HG03442 (cell line): ENCODE measurements around the gene IL6.

Experiments
- ATAC-seq: cut with Tn5 transposase; IDR thresholded peaks from one replicate; pipeline ENCODE4 v1.9.1; 2021; ENCODE audit warnings: mild to moderate bottlenecking, moderate library complexity; ENCODE audit not compliant: unreplicated experiment

The IL6 gene

GRCh38 chr7:22726345-22726906 lies 574 bp upstream of the IL6 start:
- peak; percentile 80 for ATAC-seq

- no peak for ATAC-seq
These were observed 675 bp downstream of the IL6 start for GRCh38 chr7:22727714-22728035.

DNA sequence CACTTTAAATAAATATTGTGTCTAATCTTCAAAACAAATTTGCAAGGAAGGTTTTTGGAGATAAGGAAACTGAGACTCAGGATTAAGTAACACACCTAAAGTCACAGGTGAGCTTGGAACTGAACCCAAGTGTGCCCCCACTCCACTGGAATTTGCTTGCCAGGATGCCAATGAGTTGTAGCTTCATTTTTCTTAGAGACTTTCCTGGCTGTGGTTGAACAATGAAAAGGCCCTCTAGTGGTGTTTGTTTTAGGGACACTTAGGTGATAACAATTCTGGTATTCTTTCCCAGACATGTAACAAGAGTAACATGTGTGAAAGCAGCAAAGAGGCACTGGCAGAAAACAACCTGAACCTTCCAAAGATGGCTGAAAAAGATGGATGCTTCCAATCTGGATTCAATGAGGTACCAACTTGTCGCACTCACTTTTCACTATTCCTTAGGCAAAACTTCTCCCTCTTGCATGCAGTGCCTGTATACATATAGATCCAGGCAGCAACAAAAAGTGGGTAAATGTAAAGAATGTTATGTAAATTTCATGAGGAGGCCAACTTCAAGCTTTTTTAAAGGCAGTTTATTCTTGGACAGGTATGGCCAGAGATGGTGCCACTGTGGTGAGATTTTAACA lies 1.5 kb downstream of the IL6 start:
- ATAC-seq: no peak

- ATAC-seq: no peak
These were observed 2.3 kb downstream of the IL6 start for GRCh38 chr7:22729180-22729825.

DNA sequence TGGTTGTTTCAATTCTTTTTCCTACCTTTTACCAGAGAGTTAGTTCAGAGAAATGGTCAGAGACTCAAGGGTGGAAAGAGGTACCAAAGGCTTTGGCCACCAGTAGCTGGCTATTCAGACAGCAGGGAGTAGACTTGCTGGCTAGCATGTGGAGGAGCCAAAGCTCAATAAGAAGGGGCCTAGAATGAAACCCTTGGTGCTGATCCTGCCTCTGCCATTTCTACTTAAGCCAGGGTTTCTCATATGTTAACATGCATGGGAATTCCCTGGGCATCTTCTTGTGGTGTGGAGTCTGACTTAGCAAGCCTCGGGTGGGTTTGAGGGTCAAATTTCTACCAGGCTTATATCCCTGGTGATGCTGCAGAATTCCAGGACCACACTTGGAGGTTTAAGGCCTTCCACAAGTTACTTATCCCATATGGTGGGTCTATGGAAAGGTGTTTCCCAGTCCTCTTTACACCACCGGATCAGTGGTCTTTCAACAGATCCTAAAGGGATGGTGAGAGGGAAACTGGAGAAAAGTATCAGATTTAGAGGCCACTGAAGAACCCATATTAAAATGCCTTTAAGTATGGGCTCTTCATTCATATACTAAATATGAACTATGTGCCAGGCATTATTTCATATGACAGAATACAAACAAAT lies 3.2 kb downstream of the IL6 start:
- no peak for ATAC-seq

GRCh38 chr7:22730921-22731654 lies 4.1 kb downstream of the IL6 start:
- no peak for ATAC-seq

- no peak for ATAC-seq
These were observed 4.8 kb downstream of the IL6 start for GRCh38 chr7:22731766-22732165.

DNA sequence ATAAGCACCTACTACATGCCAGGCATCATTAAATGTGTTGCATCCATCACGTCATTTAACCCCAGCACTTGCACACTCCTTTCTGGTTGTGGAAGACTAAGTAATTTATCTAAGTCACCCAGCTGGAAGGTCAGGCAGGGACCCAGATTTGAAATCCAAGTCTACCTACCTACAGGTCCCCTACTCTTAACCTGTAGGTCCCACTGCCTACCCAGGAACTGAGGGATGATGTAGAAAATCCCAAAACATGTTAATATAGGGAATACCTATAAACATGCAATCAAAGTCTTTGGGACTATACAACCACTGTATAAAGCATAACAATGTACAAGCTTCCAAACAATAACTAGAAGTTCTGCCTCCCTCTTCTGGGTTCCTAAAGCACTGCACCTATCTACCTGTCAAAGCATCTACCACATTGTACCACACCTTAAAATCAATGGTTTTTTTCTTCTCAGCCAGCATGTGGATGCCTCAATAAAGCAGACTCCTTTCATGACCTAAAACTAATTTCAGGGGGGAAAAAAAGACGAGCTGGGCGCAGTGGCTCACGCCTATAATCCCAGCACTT lies 5.6 kb downstream of the IL6 start:
- ATAC-seq: no peak

- no peak for ATAC-seq
These were observed 6.8 kb downstream of the IL6 start for GRCh38 chr7:22733761-22734160.

- ATAC-seq: no peak
These were observed 16.0 kb downstream of the IL6 start for GRCh38 chr7:22743014-22743413.

GRCh38 chr7:22751341-22751740 lies 24.3 kb downstream of the IL6 start:
- no peak for ATAC-seq

DNA sequence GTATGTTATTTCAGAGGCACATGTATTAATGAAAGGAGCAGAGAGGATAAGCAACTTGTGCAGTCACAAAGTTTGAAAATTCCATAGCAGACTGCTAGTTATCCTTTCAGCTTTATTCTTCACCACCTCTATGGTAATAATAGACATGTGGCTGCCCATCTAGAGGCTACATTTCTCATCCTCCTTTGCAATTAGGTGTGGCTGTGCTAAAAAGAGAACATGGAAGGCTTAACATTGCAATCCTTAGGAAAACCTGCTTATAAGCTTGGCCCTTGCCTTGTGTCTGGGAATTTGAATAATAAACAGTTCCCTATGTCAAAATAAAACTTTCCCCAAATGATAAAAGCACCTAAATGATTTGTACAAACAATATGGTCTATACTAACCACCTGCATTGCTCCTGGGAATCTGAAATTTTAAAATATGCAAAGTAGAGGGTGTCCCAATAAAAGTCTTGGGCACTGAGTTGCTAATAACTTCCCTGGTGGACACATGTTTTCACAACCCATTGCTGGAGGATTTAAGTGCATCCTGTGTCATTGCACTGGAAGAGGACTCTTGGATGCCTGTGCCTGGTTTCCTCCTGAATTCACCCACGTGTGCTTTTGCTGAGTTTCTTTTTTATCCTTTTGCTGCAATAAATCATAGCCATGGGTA lies 30.5 kb downstream of the IL6 start:
- ATAC-seq: no peak

GRCh38 chr7:22758576-22758975 lies 31.6 kb downstream of the IL6 start:
- no peak for ATAC-seq

- no peak for ATAC-seq
These were observed 32.7 kb downstream of the IL6 start for GRCh38 chr7:22759721-22760120.

DNA sequence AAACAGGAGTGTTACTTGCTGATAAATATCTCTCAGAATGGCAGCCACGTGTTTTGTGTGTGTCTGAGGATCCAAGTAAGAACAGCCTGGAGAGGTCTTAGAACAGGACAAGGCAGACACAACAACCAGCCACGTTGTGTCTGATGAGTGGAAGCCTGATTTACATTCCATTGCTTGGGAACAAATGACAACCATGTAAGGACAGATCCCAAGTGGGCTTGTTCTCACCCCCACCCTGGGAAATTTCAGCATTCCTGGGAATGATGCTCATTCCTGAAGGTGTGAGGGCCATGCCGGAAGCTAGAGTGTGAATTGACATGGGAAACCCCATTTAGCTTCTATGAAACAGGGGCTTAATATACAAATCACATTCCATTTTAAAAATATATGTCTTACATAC lies 35.9 kb downstream of the IL6 start:
- no peak for ATAC-seq

DNA sequence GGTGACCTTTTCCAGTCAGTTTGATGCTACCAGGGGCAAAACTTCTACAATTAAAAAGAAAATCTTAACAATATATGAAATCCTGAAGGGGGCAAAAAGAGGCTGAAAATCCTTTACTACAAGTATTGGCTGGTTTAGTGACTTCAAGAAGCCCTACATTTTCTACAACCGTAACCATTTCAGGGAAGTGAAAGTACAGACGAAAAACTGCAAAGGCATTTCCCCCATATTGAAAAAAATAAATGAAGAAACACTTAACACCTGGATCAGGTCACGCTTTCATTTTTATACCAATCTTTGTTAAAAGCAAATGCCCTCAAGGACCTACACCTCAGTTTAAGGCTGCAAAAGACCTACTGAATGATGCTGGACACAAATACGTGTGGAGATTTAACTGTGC lies 38.6 kb downstream of the IL6 start:
- peak; percentile 70 for ATAC-seq

- no peak for ATAC-seq
These were observed 44.3 kb downstream of the IL6 start for GRCh38 chr7:22771194-22771871.

DNA sequence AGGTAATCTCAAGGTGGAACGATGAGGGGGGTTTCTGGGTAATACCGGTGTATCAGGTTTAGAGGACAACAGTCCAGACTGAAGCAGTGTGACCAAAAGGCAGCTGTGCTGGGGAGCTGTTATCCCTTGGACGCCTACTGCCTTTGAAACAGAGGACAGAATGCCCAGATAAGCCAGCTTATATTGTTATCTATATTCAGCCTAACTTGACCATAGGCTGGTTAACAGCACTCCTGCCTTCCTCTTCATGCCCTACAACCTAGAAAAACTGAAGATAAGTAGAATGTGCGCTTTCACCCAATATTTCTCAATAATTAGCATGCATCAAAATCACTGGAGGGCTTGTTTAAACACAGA lies 44.9 kb downstream of the IL6 start:
- no peak for ATAC-seq

- no peak for ATAC-seq
These were observed 45.9 kb downstream of the IL6 start for GRCh38 chr7:22772885-22773284.

GRCh38 chr7:22776964-22777363 lies 50.0 kb downstream of the IL6 start:
- no peak for ATAC-seq
